GM23338 (cell line): ENCODE measurements around the gene SLC45A1. TPM values are rescaled to one million over a fixed set of nuclear protein-coding genes. Genes with fewer than 3 reads are reported as not detected.

Experiments
- ATAC-seq: fragments of 200-7000 bp; cut with Tn5 transposase; 3 replicates; pipeline ENCODE4 v1.9.1; 2020
- DNase-seq: peaks from one replicate; pipeline ENCODE4 v3.0.0-alpha.2; 2015; ENCODE audit warnings: low spot score
- H2AFZ ChIP-seq: fragments of 200-600 bp; sonication (generic); 2 replicates; pipeline ENCODE4 v1.8.0; 2016; ENCODE audit warnings: antibody characterized with exemption, mild to moderate bottlenecking, moderate library complexity
- H3F3A ChIP-seq: fragments of 200-600 bp; sonication (generic); replicated peaks from 2 replicates; pipeline ENCODE4 v1.8.0; 2017; ENCODE audit warnings: antibody characterized with exemption, mixed run types, low read depth
- H3K27ac ChIP-seq: fragments of 200-600 bp; sonication (generic); 2 replicates; pipeline ENCODE4 v1.6.1; 2016; ENCODE audit warnings: low read depth
- H3K27me3 ChIP-seq: fragments of 200-600 bp; sonication (generic); 2 replicates; pipeline ENCODE4 v1.8.0; 2016; ENCODE audit warnings: mild to moderate bottlenecking, mixed run types, moderate library complexity; ENCODE audit not compliant: insufficient read depth
- H3K36me3 ChIP-seq: fragments of 200-600 bp; sonication (generic); 2 replicates; pipeline ENCODE4 v1.8.0; 2016; ENCODE audit warnings: mild to moderate bottlenecking; ENCODE audit not compliant: insufficient read depth
- H3K4me1 ChIP-seq: fragments of 200-600 bp; sonication (generic); 2 replicates; pipeline ENCODE4 v1.8.0; 2016; ENCODE audit warnings: mild to moderate bottlenecking, moderate library complexity; ENCODE audit not compliant: insufficient read depth
- H3K4me2 ChIP-seq: fragments of 200-600 bp; sonication (generic); 2 replicates; pipeline ENCODE4 v1.7.1; 2017; ENCODE audit warnings: mixed run types
- H3K4me3 ChIP-seq: fragments of 200-600 bp; sonication (generic); 2 replicates; pipeline ENCODE4 v1.6.1; 2016; ENCODE audit warnings: mixed run types
- H3K79me2 ChIP-seq: fragments of 200-600 bp; sonication (generic); replicated peaks from 2 replicates; pipeline ENCODE4 v1.8.0; 2017; ENCODE audit warnings: mild to moderate bottlenecking; ENCODE audit not compliant: insufficient read depth
- H3K9me2 ChIP-seq: fragments of 200-600 bp; sonication (generic); 2 replicates; pipeline ENCODE4 v1.8.0; 2017; ENCODE audit not compliant: insufficient read depth
- H4K20me1 ChIP-seq: fragments of 200-600 bp; sonication (generic); replicated peaks from 2 replicates; pipeline ENCODE4 v1.8.0; 2017; ENCODE audit warnings: mild to moderate bottlenecking; ENCODE audit not compliant: insufficient read depth
- H3K27ac Mint-ChIP-seq: 2 replicates; pipeline ENCODE4 v1.8.0; 2020; ENCODE audit warnings: inconsistent platforms, mild to moderate bottlenecking, moderate library complexity, mixed read lengths
- H3K27me3 Mint-ChIP-seq: 3 replicates; pipeline ENCODE4 v1.8.0; 2022; ENCODE audit warnings: low read depth, mild to moderate bottlenecking, moderate library complexity, mixed read lengths, inconsistent platforms; ENCODE audit not compliant: insufficient read depth, poor library complexity
- H3K36me3 Mint-ChIP-seq: 3 replicates; pipeline ENCODE4 v1.8.0; 2021; ENCODE audit warnings: low read depth, mild to moderate bottlenecking, inconsistent platforms, moderate library complexity, mixed read lengths
- H3K4me1 Mint-ChIP-seq: 3 replicates; pipeline ENCODE4 v1.8.0; 2020; ENCODE audit warnings: mild to moderate bottlenecking, inconsistent platforms, mixed read lengths
- H3K4me3 Mint-ChIP-seq: 3 replicates; pipeline ENCODE4 v1.8.0; 2021; ENCODE audit warnings: moderate library complexity, mild to moderate bottlenecking, inconsistent platforms, mixed read lengths
- H3K9me3 Mint-ChIP-seq: 3 replicates; pipeline ENCODE4 v1.8.0; 2020; ENCODE audit warnings: moderate library complexity, mild to moderate bottlenecking, inconsistent platforms, mixed read lengths
- CREB1 ChIP-seq: fragments of 250-450 bp; sonication (Bioruptor Pico); IDR thresholded peaks from 2 replicates; pipeline ENCODE4 v1.5.0; 2020; ENCODE audit warnings: low read depth, mild to moderate bottlenecking, moderate library complexity
- ETS1 ChIP-seq: IDR thresholded peaks from 2 replicates; pipeline ENCODE4 v1.6.1; 2016; ENCODE audit warnings: antibody characterized with exemption
- EZH2 ChIP-seq: fragments of 200-600 bp; sonication (generic); IDR thresholded peaks from one replicate; pipeline ENCODE4 v1.8.0; 2017; ENCODE audit warnings: antibody characterized with exemption, mild to moderate bottlenecking, low read depth; ENCODE audit not compliant: unreplicated experiment
- EZH2phosphoT487 ChIP-seq: fragments of 200-600 bp; sonication (generic); IDR thresholded peaks from one replicate; pipeline ENCODE4 v1.8.1; 2018; ENCODE audit warnings: antibody characterized with exemption; ENCODE audit not compliant: unreplicated experiment
- JUNB ChIP-seq: IDR thresholded peaks from one replicate; pipeline ENCODE4 v1.6.1; 2016; ENCODE audit warnings: antibody characterized with exemption; ENCODE audit not compliant: unreplicated experiment
- NANOG ChIP-seq: IDR thresholded peaks from 2 replicates; pipeline ENCODE4 v1.6.1; 2016; ENCODE audit warnings: antibody characterized with exemption, borderline replicate concordance
- POLR2AphosphoS5 ChIP-seq: IDR thresholded peaks from 2 replicates; pipeline ENCODE4 v1.6.1; 2016; ENCODE audit warnings: antibody characterized with exemption, low read depth
- STAT1 ChIP-seq: IDR thresholded peaks from one replicate; pipeline ENCODE4 v1.6.1; 2016; ENCODE audit warnings: antibody characterized with exemption; ENCODE audit not compliant: unreplicated experiment
- ZNF114 ChIP-seq: fragments of 250-450 bp; sonication (Bioruptor Pico); IDR thresholded peaks from 2 replicates; pipeline ENCODE4 v1.5.0; 2020; ENCODE audit warnings: mild to moderate bottlenecking, moderate library complexity
- ZNF331 ChIP-seq: fragments of 250-450 bp; sonication (Bioruptor Pico); IDR thresholded peaks from 2 replicates; pipeline ENCODE4 v1.5.0; 2020; ENCODE audit warnings: low read depth, mild to moderate bottlenecking, moderate library complexity
- ZNF462 ChIP-seq: fragments of 250-450 bp; sonication (Bioruptor Pico); IDR thresholded peaks from 2 replicates; pipeline ENCODE4 v1.5.0; 2020; ENCODE audit warnings: mild to moderate bottlenecking, moderate library complexity
- polyA plus RNA-seq: library from polyadenylated mRNA; unstranded; fragments of >200 nt; fragmentation: Nextera tagmentation; extraction: Ambion mirVana; gene quantifications from 2 replicates; pipeline ENCODE4 v1.2.1, GENCODE V29; 2016
- total RNA-seq: library from RNA; depleted of rRNA; stranded (reverse); fragments of >200 nt; shearing (Covaris generic); gene quantifications from 2 replicates; pipeline ENCODE4 v1.2.3, GENCODE V29; 2014
- TF ChIP-seq, protein P1 (sequence below), 2 experiments: fragments of 200-600 bp in 1 of 2; sonication (generic) in 1 of 2; conservative IDR thresholded peaks; 2 replicates each; pipeline versions ENCODE4 v1.5.1 to v1.6.1; 2016 to 2017; ENCODE audit warnings: antibody characterized with exemption in 2 of 2, low read depth in 2 of 2, mild to moderate bottlenecking in 2 of 2, moderate library complexity in 1 of 2
- TF ChIP-seq, protein P2 (sequence below): IDR thresholded peaks from one replicate; pipeline ENCODE4 v1.6.1; 2018; ENCODE audit warnings: antibody characterized with exemption; ENCODE audit not compliant: unreplicated experiment

SLC45A1 gene
- total and polyA plus RNA-seq, 2 experiments from 2014 or later: 1.3 to 2.3 TPM

DNA sequence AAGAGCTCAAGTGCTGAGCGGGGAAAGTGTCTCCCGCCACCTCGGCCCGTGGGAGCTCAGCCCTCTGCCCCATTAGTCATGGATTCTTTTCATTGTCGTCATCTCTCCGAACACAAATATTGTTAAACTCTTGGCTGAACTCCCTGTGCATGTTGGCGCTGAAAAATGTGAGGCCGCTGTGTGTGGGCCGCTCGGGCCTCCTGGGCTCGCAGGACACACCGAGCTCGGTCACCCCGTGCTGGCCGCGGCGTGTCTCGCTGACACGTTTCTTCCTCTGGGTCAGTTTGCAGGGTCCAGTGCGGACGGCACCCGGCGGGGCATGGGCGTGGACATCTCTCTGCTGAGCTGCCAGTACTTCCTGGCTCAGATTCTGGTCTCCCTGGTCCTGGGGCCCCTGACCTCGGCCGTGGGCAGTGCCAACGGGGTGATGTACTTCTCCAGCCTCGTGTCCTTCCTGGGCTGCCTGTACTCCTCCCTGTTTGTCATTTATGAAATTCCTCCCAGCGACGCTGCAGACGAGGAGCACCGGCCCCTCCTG, 25.6 kb downstream of the SLC45A1 start:
- TF ChIP-seq ZNF331 (CRISPR knock-in tag): no peak
- TF ChIP-seq ZNF114 (CRISPR knock-in tag): no peak
- TF ChIP-seq, protein P1, sequence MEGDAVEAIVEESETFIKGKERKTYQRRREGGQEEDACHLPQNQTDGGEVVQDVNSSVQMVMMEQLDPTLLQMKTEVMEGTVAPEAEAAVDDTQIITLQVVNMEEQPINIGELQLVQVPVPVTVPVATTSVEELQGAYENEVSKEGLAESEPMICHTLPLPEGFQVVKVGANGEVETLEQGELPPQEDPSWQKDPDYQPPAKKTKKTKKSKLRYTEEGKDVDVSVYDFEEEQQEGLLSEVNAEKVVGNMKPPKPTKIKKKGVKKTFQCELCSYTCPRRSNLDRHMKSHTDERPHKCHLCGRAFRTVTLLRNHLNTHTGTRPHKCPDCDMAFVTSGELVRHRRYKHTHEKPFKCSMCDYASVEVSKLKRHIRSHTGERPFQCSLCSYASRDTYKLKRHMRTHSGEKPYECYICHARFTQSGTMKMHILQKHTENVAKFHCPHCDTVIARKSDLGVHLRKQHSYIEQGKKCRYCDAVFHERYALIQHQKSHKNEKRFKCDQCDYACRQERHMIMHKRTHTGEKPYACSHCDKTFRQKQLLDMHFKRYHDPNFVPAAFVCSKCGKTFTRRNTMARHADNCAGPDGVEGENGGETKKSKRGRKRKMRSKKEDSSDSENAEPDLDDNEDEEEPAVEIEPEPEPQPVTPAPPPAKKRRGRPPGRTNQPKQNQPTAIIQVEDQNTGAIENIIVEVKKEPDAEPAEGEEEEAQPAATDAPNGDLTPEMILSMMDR (conservative IDR thresholded peaks at IDR 0.05; ENCODE audit: low read depth in 2 of 2): no peak
- TF ChIP-seq JUNB: no peak
- no peak for TF ChIP-seq EZH2
- TF ChIP-seq NANOG: no peak
- TF ChIP-seq EZH2phosphoT487: no peak
- no peak for TF ChIP-seq STAT1
- TF ChIP-seq, protein P2, sequence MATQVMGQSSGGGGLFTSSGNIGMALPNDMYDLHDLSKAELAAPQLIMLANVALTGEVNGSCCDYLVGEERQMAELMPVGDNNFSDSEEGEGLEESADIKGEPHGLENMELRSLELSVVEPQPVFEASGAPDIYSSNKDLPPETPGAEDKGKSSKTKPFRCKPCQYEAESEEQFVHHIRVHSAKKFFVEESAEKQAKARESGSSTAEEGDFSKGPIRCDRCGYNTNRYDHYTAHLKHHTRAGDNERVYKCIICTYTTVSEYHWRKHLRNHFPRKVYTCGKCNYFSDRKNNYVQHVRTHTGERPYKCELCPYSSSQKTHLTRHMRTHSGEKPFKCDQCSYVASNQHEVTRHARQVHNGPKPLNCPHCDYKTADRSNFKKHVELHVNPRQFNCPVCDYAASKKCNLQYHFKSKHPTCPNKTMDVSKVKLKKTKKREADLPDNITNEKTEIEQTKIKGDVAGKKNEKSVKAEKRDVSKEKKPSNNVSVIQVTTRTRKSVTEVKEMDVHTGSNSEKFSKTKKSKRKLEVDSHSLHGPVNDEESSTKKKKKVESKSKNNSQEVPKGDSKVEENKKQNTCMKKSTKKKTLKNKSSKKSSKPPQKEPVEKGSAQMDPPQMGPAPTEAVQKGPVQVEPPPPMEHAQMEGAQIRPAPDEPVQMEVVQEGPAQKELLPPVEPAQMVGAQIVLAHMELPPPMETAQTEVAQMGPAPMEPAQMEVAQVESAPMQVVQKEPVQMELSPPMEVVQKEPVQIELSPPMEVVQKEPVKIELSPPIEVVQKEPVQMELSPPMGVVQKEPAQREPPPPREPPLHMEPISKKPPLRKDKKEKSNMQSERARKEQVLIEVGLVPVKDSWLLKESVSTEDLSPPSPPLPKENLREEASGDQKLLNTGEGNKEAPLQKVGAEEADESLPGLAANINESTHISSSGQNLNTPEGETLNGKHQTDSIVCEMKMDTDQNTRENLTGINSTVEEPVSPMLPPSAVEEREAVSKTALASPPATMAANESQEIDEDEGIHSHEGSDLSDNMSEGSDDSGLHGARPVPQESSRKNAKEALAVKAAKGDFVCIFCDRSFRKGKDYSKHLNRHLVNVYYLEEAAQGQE: no peak
- TF ChIP-seq ETS1: no peak
- no peak for TF ChIP-seq POLR2AphosphoS5
- TF ChIP-seq ZNF462: no peak
- no peak for TF ChIP-seq CREB1 (CRISPR knock-in tag)
- no peaks in the 10 kb centered on the region for H3K4me1 ChIP-seq
- no peaks in the 10 kb centered on the region for H3K36me3 ChIP-seq
- Mint-ChIP-seq H3K36me3 (no peaks in the 10 kb centered on the region; the same call in 2 of the 3 replicates), H3K9me3 (no peaks in the 10 kb centered on the region), H3K4me1 (peaks cover 8% of the 10 kb centered on the region; the same call in 2 of the 3 replicates), H3K27ac (no peak overlapping the region; the same call in 1 of the 2 replicates), H3K4me3 (no peak overlapping the region), H3K27me3 (peaks cover 4% of the 10 kb centered on the region)
- no peaks in the 10 kb centered on the region for H3F3A ChIP-seq
- H3K27me3 ChIP-seq: no peaks in the 10 kb centered on the region
- no peaks in the 10 kb centered on the region for H3K79me2 ChIP-seq
- no peaks in the 10 kb centered on the region for H3K9me2 ChIP-seq
- H3K27ac ChIP-seq: no peak overlapping the region
- H2AFZ ChIP-seq: no peak overlapping the region
- no peak for ATAC-seq
- no peak overlapping the region for H3K4me2 ChIP-seq
- no peak for DNase-seq
- H3K4me3 ChIP-seq: no peak overlapping the region
- no peaks in the 10 kb centered on the region for H4K20me1 ChIP-seq
